K562 (cell line): ENCODE results near the gene POU2AF3. TPM values are rescaled to one million over a fixed set of nuclear protein-coding genes. Genes with fewer than 3 reads are reported as not detected.

ENCODE experiments used
- ATAC-seq: fragments of 200-7000 bp; cut with Tn5 transposase; 3 replicates; pipeline ENCODE4 v1.9.1; 2020; ENCODE audit warnings: moderate library complexity
- BruUV-seq: library from RNA; stranded (reverse); fragments of 400-500 nt; replicated peaks from 2 replicates; lab custom pipeline; 2021; lab: Mats Ljungman, UMichigan
- CTCF ChIA-PET: fragments of 300-600 bp; formaldehyde crosslinking; extraction: SDS; loops from one replicate; lab custom pipeline; 2021; ENCODE audit warnings: low intra/inter-chr PET ratio; lab: Yijun Ruan, JAX
- POLR2A ChIA-PET: fragments of 300-600, 350-650 bp; sonication (Branson Sonifier 250); formaldehyde crosslinking; extraction: SDS; loops from one replicate; lab custom pipeline; 2021; ENCODE audit warnings: antibody characterized with exemption, inconsistent platforms; lab: Yijun Ruan, JAX
- DNase-seq, 4 experiments: peaks; one replicate each; pipeline versions ENCODE4 v3.0.0 to v3.0.0-alpha.2; 2011 to 2018; ENCODE audit warnings: low spot score in 3 of 4, mixed read lengths in 3 of 4; ENCODE audit errors: extremely low read depth in 1 of 4
- FAIRE-seq: peaks from 2 replicates; lab custom pipeline; 2011; peaks lifted over from hg19 to GRCh38; lab: Jason Lieb, UNC
- H2AFZ ChIP-seq: 2 replicates; pipeline ENCODE4 v1.6.0; 2011; ENCODE audit warnings: low read depth, low read length, control low read depth, inconsistent platforms
- H3K27ac ChIP-seq: fragments of 200-600 bp; 3 replicates; pipeline ENCODE4 v1.8.0; 2011; ENCODE audit warnings: low read depth, mild to moderate bottlenecking, control low read depth, inconsistent platforms, low read length, moderate library complexity, mixed read lengths; ENCODE audit errors: extremely low read depth
- H3K27me3 ChIP-seq, 2 experiments: fragments of 300-600 bp in 1 of 2; 2 replicates in 1 of 2; 3 replicates in 1 of 2; pipeline versions ENCODE4 v1.6.0 to v1.8.0; 2011; ENCODE audit warnings: inconsistent platforms in 2 of 2, low read length in 2 of 2, mild to moderate bottlenecking in 1 of 2, mixed read lengths in 1 of 2, moderate library complexity in 1 of 2; ENCODE audit not compliant: control insufficient read depth in 2 of 2, insufficient read depth in 2 of 2
- H3K36me3 ChIP-seq: fragments of 300-600 bp; 3 replicates; pipeline ENCODE4 v1.8.0; 2011; ENCODE audit warnings: mild to moderate bottlenecking, low read length, inconsistent platforms; ENCODE audit not compliant: control insufficient read depth, insufficient read depth
- H3K4me1 ChIP-seq, 2 experiments: fragments of 200-600 bp in 1 of 2; replicated peaks in 1 of 2; 2 replicates in 1 of 2; 3 replicates in 1 of 2; pipeline versions ENCODE4 v1.5.1 to v1.8.0; 2011; ENCODE audit warnings: inconsistent platforms in 2 of 2, low read length in 2 of 2, mild to moderate bottlenecking in 1 of 2, mixed read lengths in 1 of 2, moderate library complexity in 1 of 2; ENCODE audit not compliant: control insufficient read depth in 2 of 2, insufficient read depth in 2 of 2
- H3K4me2 ChIP-seq: 2 replicates; pipeline ENCODE4 v1.6.1; 2011; ENCODE audit warnings: low read length, control low read depth, inconsistent platforms, mixed read lengths; ENCODE audit not compliant: insufficient read depth
- H3K4me3 ChIP-seq: fragments of 200-600 bp; sonication (generic), shearing (Covaris generic); 2 replicates; pipeline ENCODE4 v1.5.1; 2016; ENCODE audit warnings: control low read depth, inconsistent platforms
- H3K79me2 ChIP-seq: fragments of 200-600 bp; 3 replicates; pipeline ENCODE4 v1.8.0; 2011; ENCODE audit warnings: low read length, inconsistent platforms; ENCODE audit not compliant: control insufficient read depth, insufficient read depth
- H3K9ac ChIP-seq, 2 experiments: 2 replicates each; pipeline versions ENCODE4 v1.6.0 to v1.6.1; 2011; ENCODE audit warnings: low read depth in 2 of 2, low read length in 2 of 2, control low read depth in 1 of 2, inconsistent platforms in 1 of 2, mild to moderate bottlenecking in 1 of 2, mixed read lengths in 1 of 2; ENCODE audit not compliant: insufficient read depth in 1 of 2
- H3K9me1 ChIP-seq: one replicate; pipeline ENCODE4 v1.6.0; 2011; ENCODE audit warnings: inconsistent platforms, mild to moderate bottlenecking, low read length, moderate library complexity; ENCODE audit not compliant: control insufficient read depth, insufficient read depth
- H3K9me3 ChIP-seq: replicated peaks from 2 replicates; pipeline ENCODE4 v1.5.1; 2011; ENCODE audit warnings: low read depth, low read length, inconsistent platforms; ENCODE audit not compliant: control insufficient read depth, insufficient read depth
- H4K20me1 ChIP-seq: replicated peaks from 2 replicates; pipeline ENCODE4 v1.6.1; 2011; ENCODE audit warnings: low read length, inconsistent platforms, mixed read lengths; ENCODE audit not compliant: control insufficient read depth, insufficient read depth
- CTCFL ChIP-seq: IDR thresholded peaks from 2 replicates; pipeline ENCODE4 v1.6.1; 2011; ENCODE audit warnings: borderline replicate concordance, low read depth, mild to moderate bottlenecking, moderate library complexity, low read length; ENCODE audit not compliant: insufficient read depth, poor library complexity, severe bottlenecking
- FOXK1 ChIP-seq: sonication (generic); formaldehyde crosslinking; IDR thresholded peaks from 2 replicates; pipeline ENCODE4 v1.8.0; 2022; ENCODE audit warnings: missing genetic modification reagents, mild to moderate bottlenecking, borderline replicate concordance
- KAT7 ChIP-seq: sonication (generic); formaldehyde crosslinking; IDR thresholded peaks from 2 replicates; pipeline ENCODE4 v1.8.0; 2022; ENCODE audit warnings: missing genetic modification reagents, mild to moderate bottlenecking, borderline replicate concordance
- KDM5B ChIP-seq: fragments of 200-600 bp; sonication (generic); IDR thresholded peaks from 2 replicates; pipeline ENCODE4 v1.6.1; 2012; ENCODE audit warnings: low read depth, mild to moderate bottlenecking, moderate library complexity, low read length, control low read depth, inconsistent platforms; ENCODE audit not compliant: insufficient replicate concordance
- POLR2B ChIP-seq: fragments of 450-650 bp; IDR thresholded peaks from 2 replicates; pipeline ENCODE4 v1.6.1; 2018; ENCODE audit warnings: low read depth; ENCODE audit not compliant: partially characterized antibody
- PRDM10 ChIP-seq: fragments of 450-650 bp; IDR thresholded peaks from 2 replicates; pipeline ENCODE4 v1.6.1; 2018; ENCODE audit not compliant: partially characterized antibody
- PTRF ChIP-seq: fragments of 450-650 bp; IDR thresholded peaks from 2 replicates; pipeline ENCODE4 v1.6.1; 2016; ENCODE audit warnings: mild to moderate bottlenecking, missing genetic modification characterization, missing compliant biosample characterization
- STAT6 ChIP-seq: sonication (generic); formaldehyde crosslinking; IDR thresholded peaks from 2 replicates; pipeline ENCODE4 v1.8.1; 2023; ENCODE audit warnings: mild to moderate bottlenecking, missing genetic modification reagents
- ZNF134 ChIP-seq: fragments of 250-450 bp; sonication (Bioruptor Pico); conservative IDR thresholded peaks from 2 replicates; pipeline ENCODE4 v1.4.0; 2020
- ZNF695 ChIP-seq: fragments of 450-650 bp; formaldehyde crosslinking; IDR thresholded peaks from 2 replicates; pipeline ENCODE4 v1.4.0; 2020; ENCODE audit warnings: mild to moderate bottlenecking, moderate library complexity
- WGBS: fragments of 100-300 bp; shearing (Covaris generic); methylation state at CpG from one replicate; pipeline ENCODE4 v1.1.6; 2016; ENCODE audit warnings: low coverage, mixed read lengths; ENCODE audit not compliant: insufficient coverage; ENCODE audit errors: missing lambda C conversion rate; 5-methylcytosine and 5-hydroxymethylcytosine counted together
- in situ Hi-C: fragments of 300-500 bp; cut with MboI; formaldehyde crosslinking; loops from 4 replicates; pipeline ENCODE4 v1.15.0; 2018; ENCODE audit warnings: inconsistent platforms, mixed read lengths
- intact Hi-C: fragments of 100-400 bp; cut with micrococcal nuclease; formaldehyde crosslinking; loops from 2 replicates; pipeline ENCODE4 v1.14.2; 2022
- polyA plus RNA-seq, 8 experiments: library from polyadenylated mRNA; depleted of rRNA in 4 of 8; stranded (reverse) in 5 of 8; unstranded in 3 of 8; fragments of >200 nt; fragmentation: Nextera tagmentation in 2 of 8; fragmentation: Illumina TruSeq in 1 of 8; extraction: Ambion mirVana in 2 of 8; extraction: Trizol in 1 of 8; gene quantifications; 2 replicates each; pipeline versions ENCODE4 v1.2.1 to v1.2.3, GENCODE V29; 2011 to 2014; ENCODE audit warnings: inconsistent platforms in 1 of 8, missing spikeins in 1 of 8
- total RNA-seq, 7 experiments: library from RNA; depleted of rRNA in 6 of 7; stranded (reverse); fragments of >200 nt in 6 of 7; fragmentation: Illumina TruSeq in 2 of 7; extraction: Trizol in 2 of 7; gene quantifications; 2 replicates each; pipeline versions ENCODE4 v1.2.1 to v1.2.3, GENCODE V29; 2011 to 2021; ENCODE audit warnings: low replicate concordance in 1 of 7

Gene POU2AF3
- total and polyA plus RNA-seq, 9 of the 15 experiments (the other 6 are each of a cell fraction or from before 2014, with no cell fraction given): not detected

GRCh38 chr11:111301004-111301841 is 2.9 kb downstream of the POU2AF3 start (continued):
- TF ChIP-seq KDM5B (no peak), KAT7 (CRISPR knock-in tag) (no peak), STAT6 (CRISPR knock-in tag) (no peak), ZNF695 (CRISPR knock-in tag) (no peak), ZNF134 (no peak)
- TF ChIP-seq, all 486 proteins: peak for 0

GRCh38 chr11:111301842-111302118 is 3.4 kb downstream of the POU2AF3 start:
- Histone ChIP-seq H3K9ac (no peak overlapping the region), H3K9me1 (no peaks in the 10 kb centered on the region), H3K4me3 (no peak overlapping the region), H3K27ac (no peak overlapping the region), H3K27me3 (peaks cover 2 to 28% of the 10 kb centered on the region in 2 experiments; a peak in 3 of 5 replicates), H4K20me1 (peaks cover 3% of the 10 kb centered on the region; the same call in 1 of the 2 replicates), H3K4me2 (no peak overlapping the region), H3K4me1 (peaks cover 0 to 9% of the 10 kb centered on the region in 2 experiments; a peak in 1 of 5 replicates), H3K36me3 (no peaks in the 10 kb centered on the region), H3K9me3 (no peaks in the 10 kb centered on the region), H2AFZ (no peak overlapping the region), H3K79me2 (no peaks in the 10 kb centered on the region)
- no TSS peak for BruUV-seq
- ATAC-seq: no peak
- intact Hi-C loops (no loop called here), in situ Hi-C loops (no loop called here)
- no peak for FAIRE-seq
- 0% methylated on average over 3 of the region's 3 CpGs for WGBS
- DNase-seq: no peak
- ChIA-PET CTCF (no interaction called here), POLR2A (interaction anchor here (0.6 kb wide), 1 partner anchor 13 kb away, joined by 3 read pairs; no protein-coding TSS in a partner anchor)
- TF ChIP-seq FOXK1: no peak
- TF ChIP-seq POLR2B: no peak
- TF ChIP-seq PTRF: no peak
- TF ChIP-seq PRDM10: no peak
- TF ChIP-seq CTCFL: no peak
